Kidney glomerular epithelial cell (primary cell): ENCODE data around the gene BCKDK.

Source experiments
- DNase-seq: peaks from one replicate; lab custom pipeline; 2025; lab: John Stamatoyannopoulos, UW

Gene BCKDK

DNA sequence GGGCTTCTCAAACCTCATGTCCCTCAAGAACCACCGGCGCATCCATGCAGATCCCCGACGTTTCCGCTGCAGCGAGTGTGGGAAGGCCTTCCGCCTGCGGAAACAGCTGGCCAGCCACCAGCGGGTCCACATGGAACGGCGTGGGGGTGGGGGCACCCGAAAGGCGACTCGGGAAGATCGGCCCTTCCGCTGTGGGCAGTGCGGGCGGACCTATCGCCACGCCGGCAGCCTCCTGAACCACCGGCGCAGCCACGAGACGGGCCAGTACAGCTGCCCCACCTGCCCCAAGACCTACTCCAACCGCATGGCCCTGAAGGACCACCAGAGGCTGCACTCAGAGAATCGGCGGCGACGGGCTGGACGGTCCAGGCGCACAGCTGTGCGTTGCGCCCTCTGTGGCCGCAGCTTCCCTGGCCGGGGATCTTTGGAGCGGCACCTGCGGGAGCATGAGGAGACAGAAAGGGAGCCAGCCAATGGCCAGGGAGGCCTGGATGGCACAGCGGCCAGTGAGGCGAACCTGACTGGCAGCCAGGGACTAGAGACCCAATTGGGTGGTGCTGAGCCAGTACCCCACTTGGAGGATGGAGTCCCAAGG is 28.1 kb upstream of the BCKDK start:
- no peak for DNase-seq

- DNase-seq: no peak
Measured at GRCh38 chr16:31080756-31081419, 27.3 kb upstream of the BCKDK start.

- DNase-seq: no peak
Measured at GRCh38 chr16:31081428-31082351, 26.5 kb upstream of the BCKDK start.

DNA sequence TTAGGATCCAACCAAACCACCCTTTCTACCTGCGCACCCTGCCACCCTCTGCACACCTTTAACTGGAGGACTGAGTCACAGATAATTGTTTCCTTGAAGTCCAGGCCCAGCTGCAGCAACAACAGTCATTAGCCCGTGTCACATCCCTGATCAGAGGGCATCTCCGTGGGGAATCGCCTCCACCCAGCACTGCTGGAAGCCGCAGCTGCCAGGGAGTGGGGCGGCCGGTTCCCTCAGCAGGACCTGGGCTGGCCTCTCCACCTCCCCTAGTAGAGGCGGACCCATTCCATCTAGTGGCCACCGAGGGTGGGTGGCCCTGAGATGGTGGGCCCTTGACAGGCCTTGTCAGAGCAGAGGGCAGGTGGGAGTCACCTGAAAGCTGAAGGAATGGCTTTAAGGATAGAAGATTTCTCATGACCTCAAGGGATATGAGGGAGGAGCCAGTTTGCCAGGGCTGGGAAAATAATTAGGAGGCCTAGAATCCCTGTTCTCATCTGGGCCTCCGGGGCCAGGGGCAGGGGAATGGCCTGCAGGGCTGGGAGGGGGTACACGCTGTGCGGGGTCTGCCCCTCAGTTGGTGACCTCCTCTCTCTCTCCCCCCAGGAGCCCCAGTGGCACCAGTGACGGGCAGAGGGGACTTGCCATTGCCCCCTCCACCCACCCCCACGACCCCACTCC is 25.7 kb upstream of the BCKDK start:
- no peak for DNase-seq

- no peak for DNase-seq
Measured at GRCh38 chr16:31083081-31083480, 25.1 kb upstream of the BCKDK start.

GRCh38 chr16:31083556-31083955 is 24.6 kb upstream of the BCKDK start:
- DNase-seq: no peak

DNA sequence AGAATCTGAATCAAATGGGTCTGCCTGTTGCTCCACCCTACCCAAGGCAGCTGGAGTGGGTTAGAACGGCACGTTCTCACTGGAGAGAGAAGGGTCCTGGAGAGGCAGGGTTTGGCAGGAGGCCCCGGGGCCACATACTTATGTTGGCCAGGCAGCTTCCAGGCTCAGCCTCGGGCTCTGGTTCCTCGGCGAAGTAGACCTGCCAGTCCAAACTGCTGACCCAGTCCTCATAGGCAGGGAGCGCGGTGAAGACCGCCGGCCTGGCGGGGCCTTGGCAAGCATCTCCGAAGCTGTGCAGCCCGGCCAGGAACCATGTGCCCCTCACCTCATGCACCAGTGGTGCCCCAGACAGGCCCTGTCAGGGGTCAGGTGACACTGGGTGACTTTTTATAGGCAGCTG is 24.2 kb upstream of the BCKDK start:
- DNase-seq: no peak

DNA sequence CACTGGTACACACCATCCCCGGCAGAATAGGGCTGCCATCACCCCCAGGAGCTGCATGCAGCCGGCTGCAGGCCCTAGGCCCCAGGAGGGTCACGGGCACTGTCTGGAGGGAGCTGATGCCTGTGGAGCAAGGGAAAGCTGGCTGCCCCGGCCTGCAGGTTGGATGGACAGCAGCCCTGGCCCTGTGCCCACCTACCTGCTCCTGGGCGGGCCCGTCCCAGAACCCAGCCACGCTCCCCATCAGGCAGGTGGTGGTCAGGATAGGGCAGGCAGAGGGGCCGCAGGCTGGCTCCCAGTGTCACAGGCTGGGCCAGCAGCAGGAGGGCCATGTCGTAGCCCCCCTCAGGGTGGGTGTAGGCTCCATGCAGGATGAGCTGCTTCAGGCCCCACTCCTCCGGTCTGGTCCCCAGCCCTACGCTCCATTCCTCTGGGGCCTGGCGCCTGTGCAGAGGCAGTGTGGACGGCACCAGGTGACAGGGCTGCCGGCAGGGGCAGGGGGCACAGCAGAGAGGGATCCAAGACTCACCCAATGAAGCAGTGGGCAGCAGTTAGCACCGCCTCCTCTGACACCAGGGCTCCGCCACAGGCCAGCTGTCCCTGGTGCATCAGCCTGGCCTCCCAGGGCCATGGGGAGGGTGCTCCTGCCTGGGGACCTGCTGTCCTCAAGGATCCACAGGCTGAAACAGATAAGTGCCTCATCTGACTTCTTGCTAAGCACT is 23.4 kb upstream of the BCKDK start:
- no peak for DNase-seq

DNA sequence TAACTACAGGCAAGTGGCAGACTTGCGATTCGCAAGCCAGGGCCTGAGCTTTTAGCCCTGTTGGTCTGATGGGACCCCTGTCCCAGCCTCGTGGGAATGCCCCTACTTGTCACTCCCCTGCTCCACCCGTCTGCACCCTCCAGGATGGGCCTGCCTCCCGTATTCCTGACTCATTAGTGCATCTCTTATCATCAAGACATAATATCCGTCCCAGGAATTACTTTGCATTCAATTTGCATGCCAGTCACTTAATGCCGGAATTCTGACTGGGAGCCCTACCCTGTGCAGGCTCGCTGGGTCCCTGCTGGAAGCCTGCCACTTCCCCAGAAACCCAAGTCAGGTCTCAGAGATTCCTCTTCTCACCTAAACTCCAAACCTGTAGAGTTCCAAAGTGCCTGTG is 22.8 kb upstream of the BCKDK start:
- DNase-seq: no peak

DNA sequence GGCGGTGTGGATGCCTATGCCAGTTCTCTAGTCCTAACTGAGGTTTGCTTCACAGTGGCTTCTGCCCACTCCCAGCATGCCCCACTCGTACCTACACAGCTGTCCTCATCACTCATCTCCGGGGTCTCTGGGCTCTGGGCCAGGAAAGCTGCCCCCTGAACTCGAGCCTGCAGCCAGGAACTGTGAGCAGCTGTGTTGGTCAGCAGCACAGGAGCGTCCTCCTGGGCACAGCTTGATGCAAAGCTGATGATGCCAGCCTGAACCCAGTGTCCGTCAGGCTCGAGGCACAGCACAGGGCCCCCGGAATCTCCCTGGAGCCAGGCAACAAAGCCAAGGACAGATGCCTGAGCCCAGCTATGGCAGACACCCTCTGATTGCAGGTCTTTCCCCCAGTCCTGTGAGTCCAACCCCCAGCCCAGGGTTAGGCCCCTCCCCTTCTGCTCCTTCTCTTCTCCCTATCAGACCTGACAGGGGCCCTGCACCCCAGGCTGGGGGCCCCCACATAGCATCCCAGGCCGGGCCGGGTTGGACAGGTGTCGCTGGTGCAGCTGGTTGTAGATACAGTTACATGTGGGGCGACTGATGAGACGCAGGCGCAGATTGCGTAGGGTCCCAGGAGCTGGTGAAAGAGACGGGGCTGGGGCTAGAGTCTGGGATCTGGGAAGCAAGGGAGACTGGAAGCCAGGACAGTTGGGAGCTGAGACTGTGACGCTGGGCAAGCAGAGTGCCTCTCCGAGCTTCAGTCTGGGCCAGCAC is 22.1 kb upstream of the BCKDK start:
- no peak for DNase-seq

DNA sequence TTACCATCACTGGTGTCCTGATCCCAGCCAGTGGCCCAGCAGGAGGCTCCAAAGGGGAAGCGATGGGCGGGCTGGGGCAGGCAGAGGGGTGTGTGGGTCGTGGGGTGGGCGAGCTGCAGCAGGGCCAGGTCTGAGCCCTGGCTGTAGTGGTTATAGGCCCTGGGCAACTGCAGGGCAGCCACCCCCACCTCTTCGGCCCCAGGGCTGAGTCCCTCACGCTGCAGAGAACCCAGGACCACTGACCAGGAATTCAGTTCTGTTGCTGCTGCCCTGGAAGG is 21.6 kb upstream of the BCKDK start:
- no peak for DNase-seq

DNA sequence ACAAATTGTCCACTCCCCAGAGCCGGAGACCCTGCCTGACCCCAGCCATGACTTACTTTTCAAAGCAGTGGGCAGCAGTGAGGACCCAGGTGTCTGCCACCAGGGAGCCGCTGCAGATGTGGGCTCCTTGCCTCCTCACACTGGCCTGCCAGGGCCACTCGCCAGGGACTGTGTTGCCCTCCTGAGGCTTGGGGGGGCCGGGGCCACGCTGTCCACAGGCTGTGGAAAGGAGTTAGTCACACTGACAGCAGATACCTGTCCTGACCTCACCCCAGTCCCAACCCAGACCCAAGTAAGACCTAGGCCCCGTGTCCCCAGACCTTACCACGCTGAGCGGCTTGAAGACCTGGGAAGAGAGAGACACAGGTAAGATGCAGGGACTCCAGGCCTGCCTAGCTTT is 20.7 kb upstream of the BCKDK start:
- DNase-seq: no peak

DNA sequence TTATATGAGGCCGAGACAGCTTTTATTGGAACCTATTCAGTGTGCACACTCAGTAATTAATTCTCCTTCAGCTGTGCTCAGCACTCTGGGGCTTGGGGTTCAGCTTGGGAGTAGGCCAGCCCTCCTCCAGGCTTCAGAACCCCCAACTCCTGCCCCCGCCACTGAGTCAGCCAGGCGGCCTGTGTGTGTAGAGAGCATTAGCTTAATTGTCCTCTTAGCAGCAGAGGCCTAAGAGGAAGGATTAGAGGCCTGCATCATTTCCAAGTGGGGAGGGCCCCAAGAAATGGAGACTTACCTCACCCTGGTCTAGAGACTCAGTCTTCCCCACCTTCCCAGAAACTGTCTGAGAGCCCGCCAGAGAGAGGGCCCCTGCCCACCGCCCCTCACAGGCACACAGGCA is 20.2 kb upstream of the BCKDK start:
- DNase-seq: no peak

DNA sequence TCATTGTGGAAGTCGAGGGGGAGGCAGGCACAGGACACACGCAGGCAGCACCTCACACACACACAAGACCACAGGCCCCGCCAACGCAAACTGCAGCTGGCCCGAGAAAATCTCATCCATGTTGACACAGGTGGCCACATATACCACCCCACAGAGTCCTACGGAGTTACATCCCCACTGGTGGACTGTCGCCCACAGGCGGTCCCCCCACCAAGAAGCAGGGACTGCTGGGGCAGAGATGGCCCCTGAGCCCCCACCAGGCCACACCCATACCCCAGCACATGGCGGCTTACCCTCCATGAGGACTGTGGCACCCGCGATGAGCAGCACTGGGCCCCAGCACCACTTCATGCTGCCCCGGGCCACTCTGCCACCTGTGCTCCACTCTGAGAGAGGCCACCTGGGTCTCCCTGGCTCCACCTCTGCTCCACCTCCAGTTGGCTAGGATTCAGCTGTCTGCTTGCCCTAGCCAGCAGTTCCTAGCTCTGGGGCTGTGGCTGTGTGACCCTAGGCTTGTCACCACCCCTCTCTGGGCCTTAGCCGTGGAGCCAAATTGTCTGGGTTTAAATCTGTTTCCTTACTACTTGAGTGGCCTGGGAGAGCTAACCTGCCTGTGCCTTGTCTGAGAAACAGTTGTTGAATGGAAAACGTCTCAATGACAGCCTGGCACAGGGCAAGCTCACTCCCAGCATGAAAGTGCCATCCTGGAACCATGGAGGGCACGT is 19.6 kb upstream of the BCKDK start, which contains the start of gene PRSS53:
TSS of gene PRSS53 (minus strand) at position 485 of the 725 bp plus-strand sequence. CDS start at position 351, 134 bp downstream.
- no peak for DNase-seq

GRCh38 chr16:31089199-31089598 is 19.0 kb upstream of the BCKDK start:
- DNase-seq: no peak

DNA sequence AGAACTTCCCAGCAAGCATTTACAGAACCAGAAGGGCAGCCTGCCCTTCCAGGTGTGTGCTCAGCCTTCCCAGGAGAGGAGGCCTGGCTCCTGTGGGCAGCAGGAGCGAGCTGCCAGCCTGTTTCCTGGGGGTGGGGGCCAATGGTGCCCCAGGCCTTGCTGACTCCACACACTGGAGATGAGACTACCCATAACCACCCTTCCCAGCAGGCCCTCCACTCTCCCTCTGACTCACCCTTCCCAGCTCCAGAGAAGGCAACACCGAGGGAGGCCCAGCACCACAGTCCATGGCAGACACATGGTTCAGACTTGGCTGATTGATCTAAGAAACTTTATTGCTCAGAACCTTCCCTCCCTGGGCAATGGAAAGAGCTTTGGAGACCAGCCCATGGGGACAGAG is 17.6 kb upstream of the BCKDK start:
- no peak for DNase-seq

DNA sequence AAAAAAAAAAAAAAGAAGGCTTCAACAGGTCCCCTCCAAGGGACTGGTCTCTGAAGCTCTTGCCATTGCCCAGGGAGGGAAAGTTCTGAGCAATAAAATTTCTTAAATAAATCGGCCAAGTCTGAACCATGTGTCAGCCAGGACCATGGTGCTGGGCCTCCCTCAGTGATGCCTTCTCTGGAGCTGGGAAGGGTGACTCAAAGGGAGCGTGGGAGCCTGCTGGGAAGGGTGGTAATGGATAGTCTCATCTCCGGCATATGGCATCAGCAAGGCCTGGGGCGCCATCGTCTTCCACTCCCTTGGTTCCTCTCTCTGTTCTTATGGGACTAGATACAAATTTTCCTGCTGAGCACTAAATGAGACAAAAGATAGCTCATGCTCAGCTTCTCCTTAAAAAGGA is 15.9 kb upstream of the BCKDK start:
- DNase-seq: no peak

- peak; percentile 5 for DNase-seq
Measured at GRCh38 chr16:31093132-31093703, 15.0 kb upstream of the BCKDK start.

DNA sequence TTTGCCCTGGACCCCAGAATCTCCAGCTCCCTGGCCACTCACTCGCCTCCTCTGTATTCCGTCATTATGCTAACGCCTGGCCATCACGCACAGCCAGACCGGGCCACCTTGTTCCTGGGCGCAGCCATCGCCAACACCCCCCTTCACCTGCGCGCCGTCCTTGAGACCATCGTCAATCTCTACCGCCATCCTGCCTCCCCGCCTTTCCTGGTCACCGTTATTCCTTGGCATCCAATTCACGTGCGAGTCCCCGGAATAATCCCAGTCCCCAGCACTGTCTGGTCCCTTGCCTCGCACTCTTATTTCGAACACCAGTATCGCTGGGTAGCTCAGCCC is 14.1 kb upstream of the BCKDK start:
- DNase-seq: peak; percentile 5

DNA sequence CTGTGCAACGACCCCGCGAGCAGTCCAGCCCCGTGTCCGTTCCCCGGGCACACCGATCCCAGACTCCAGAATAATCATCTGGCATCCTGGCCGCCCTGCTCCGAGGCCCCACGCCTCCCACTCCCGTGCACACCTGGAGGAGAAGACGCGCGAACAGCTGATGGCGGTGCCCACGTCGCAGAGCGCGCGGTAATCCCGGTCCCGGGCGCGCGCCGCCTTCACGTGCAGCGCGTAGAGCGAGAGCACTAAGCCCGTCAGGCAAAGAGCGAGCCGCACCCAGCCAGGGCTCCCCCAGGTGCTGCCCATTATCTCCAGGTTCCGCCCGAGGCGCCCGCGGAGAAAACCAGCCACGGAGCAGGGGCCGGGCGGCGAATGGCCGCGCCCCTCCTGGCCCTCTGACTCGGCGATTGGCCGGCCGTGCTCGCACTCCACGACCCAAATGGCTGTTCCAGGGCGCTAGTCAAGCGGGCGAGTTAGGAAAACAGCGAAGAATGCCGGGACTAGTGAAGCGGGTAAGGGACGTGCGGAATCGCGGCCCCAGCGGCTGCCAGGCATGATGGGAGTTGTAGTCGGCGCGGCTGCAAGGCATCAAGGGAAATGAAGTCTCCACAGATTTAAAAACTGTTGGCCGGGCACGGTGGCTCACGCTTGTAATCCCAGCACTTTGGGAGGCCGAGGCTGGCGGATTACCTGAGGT is 13.6 kb upstream of the BCKDK start, which contains the start of gene VKORC1:
TSS of gene VKORC1 (minus strand) at position 374 of the 697 bp plus-strand sequence. CDS start at position 306, 68 bp downstream.
- DNase-seq: peak; percentile 95
